HAP-1 (cell line): ENCODE data around the gene CHCHD6.
A peak's percentile ranks its signal among the peaks of the same experiment; 100 is the strongest.

Source experiments
- DNase-seq, 2 experiments: peaks; one replicate each; pipeline ENCODE4 v3.0.0-alpha.2; 2016 to 2020; ENCODE audit warnings: low spot score in 2 of 2
- H3K27me3 ChIP-seq: fragments of 250-450 bp; sonication (Bioruptor Pico); 2 replicates; pipeline ENCODE4 v1.5.1; 2020; ENCODE audit warnings: low read depth, mild to moderate bottlenecking, moderate library complexity
- H3K36me3 ChIP-seq: fragments of 250-450 bp; sonication (Bioruptor Pico); replicated peaks from 2 replicates; pipeline ENCODE4 v1.5.1; 2020; ENCODE audit warnings: mild to moderate bottlenecking
- H3K4me1 ChIP-seq: fragments of 250-450 bp; sonication (Bioruptor Pico); 2 replicates; pipeline ENCODE4 v1.5.1; 2020; ENCODE audit warnings: mild to moderate bottlenecking
- H3K4me3 ChIP-seq: fragments of 250-450 bp; sonication (Bioruptor Pico); 2 replicates; pipeline ENCODE4 v1.5.1; 2020; ENCODE audit warnings: mild to moderate bottlenecking, moderate library complexity
- H3K9me3 ChIP-seq: fragments of 250-450 bp; sonication (Bioruptor Pico); 2 replicates; pipeline ENCODE4 v1.5.1; 2020; ENCODE audit warnings: mild to moderate bottlenecking, moderate library complexity
- in situ Hi-C: fragments of 300-500 bp; cut with MboI; formaldehyde crosslinking; loops from 3 replicates; pipeline ENCODE4 v1.14.3; 2020; ENCODE audit warnings: low sequenced_read_pairs, inconsistent platforms, mixed read lengths

CHCHD6 gene

DNA sequence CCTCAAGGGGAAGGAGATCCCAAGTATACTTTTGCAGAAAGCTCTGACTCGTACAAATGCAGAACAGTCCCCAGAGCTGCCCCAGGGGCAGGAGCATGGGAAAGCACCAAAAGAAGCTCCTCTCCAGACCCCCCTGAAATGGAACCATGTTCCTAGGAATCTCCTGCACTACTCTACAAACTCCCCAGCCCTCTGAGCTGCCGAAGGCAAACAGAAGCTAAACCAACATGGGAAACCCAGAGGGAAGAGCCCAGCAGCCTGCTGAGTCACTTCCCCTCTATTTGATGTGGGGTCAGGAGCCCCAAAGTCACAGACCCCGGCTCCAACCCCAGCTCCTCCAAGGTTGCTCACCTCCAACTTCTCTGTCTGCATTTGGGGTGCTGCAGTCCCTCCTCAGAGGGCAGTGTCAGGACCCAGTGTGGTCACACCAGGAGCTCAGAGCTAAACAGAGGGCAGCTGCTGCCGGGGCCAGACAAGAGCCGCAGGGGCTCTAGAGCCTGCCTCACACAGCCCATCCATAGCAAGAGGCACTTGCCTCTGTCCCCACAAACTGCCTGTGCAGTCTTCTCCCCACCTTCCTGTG is 275.1 kb downstream of the CHCHD6 start:
- Histone ChIP-seq H3K4me3 (no peak overlapping the region), H3K4me1 (peaks cover 5% of the 10 kb centered on the region; the same call in 1 of the 2 replicates), H3K36me3 (no peaks in the 10 kb centered on the region), H3K27me3 (peaks cover 7% of the 10 kb centered on the region; the same call in 1 of the 2 replicates), H3K9me3 (peaks cover 8% of the 10 kb centered on the region)
- in situ Hi-C loops = no loop called here
- no peak for DNase-seq

- H3K9me3 ChIP-seq = peaks cover 2% of the 10 kb centered on the region; the same call in 1 of the 2 replicates
- no peak overlapping the region for H3K4me3 ChIP-seq
- no peaks in the 10 kb centered on the region for H3K36me3 ChIP-seq
- H3K4me1 ChIP-seq = peaks cover 5% of the 10 kb centered on the region; the same call in 1 of the 2 replicates
- DNase-seq = no peak
- in situ Hi-C loops = loop anchor here (10.0 kb wide), 2 partner anchors 226 to 474 kb away; no protein-coding TSS in a partner anchor
- peaks cover 7% of the 10 kb centered on the region; the same call in 1 of the 2 replicates for H3K27me3 ChIP-seq
Observed at GRCh38 chr3:126980266-126980811, 276.3 kb downstream of the CHCHD6 start.

- H3K27me3 ChIP-seq = peaks cover 7% of the 10 kb centered on the region; the same call in 1 of the 2 replicates
- H3K9me3 ChIP-seq = no peaks in the 10 kb centered on the region
- peak overlapping the region; percentile 33 for H3K4me3 ChIP-seq
- no peaks in the 10 kb centered on the region for H3K36me3 ChIP-seq
- in situ Hi-C loops = loop anchor here (10.0 kb wide), 2 partner anchors 227 to 473 kb away; no protein-coding TSS in a partner anchor
- no peak for DNase-seq
- peaks cover 5% of the 10 kb centered on the region; the same call in 1 of the 2 replicates for H3K4me1 ChIP-seq
Observed at GRCh38 chr3:126982126-126982470, 278.1 kb downstream of the CHCHD6 start.

DNA sequence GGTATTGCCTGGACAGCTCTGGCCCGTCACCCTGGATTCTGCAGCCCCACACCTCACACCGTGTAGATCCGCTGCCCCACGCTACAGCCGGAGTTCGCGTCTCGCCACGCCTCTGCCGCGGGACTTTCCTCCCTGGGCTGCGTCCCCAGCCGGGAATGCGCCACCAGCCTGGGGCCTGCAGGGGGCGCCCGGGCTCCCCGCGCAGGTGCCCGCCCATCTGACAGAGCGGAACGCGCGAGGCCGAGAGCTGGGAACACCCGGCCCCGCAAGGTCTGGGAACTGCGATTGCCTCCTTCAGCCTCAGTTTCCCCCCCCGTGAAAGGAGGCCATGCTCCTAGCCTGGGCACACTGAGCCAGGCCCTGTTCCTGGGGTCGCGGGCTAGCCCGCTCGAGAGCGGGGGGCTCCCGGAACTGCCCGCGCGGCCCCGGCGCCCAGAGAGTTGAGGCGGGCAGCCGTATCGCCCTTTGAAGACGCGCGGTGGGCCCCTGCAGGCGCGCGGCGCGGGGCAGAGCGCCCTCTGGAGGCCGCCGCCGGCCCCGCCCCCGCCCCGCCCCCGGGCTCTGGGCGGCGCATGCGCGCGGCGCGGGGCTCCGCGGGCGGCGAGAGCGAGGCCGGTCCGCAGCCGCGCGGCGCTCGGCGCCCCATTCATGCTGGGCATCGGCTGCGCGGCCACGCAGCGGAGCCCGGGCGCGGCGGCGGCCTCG is 278.6 kb downstream of the CHCHD6 start, which contains the start of gene PLXNA1:
PLXNA1 (plus strand) TSS at position 645 of the 705 bp plus-strand sequence. CDS start 5,479 bp downstream, outside the sequence.
- no peaks in the 10 kb centered on the region for H3K36me3 ChIP-seq
- H3K27me3 ChIP-seq = peaks cover 7% of the 10 kb centered on the region; the same call in 1 of the 2 replicates
- peaks cover 5% of the 10 kb centered on the region; the same call in 1 of the 2 replicates for H3K4me1 ChIP-seq
- H3K9me3 ChIP-seq = no peaks in the 10 kb centered on the region
- peak within 1 kb of the TSS; percentile 66 for H3K4me3 ChIP-seq
- peak; percentile 60 to 78 for DNase-seq
- in situ Hi-C loops = loop anchor here (10.0 kb wide), 2 partner anchors 228 to 472 kb away; no protein-coding TSS in a partner anchor

DNA sequence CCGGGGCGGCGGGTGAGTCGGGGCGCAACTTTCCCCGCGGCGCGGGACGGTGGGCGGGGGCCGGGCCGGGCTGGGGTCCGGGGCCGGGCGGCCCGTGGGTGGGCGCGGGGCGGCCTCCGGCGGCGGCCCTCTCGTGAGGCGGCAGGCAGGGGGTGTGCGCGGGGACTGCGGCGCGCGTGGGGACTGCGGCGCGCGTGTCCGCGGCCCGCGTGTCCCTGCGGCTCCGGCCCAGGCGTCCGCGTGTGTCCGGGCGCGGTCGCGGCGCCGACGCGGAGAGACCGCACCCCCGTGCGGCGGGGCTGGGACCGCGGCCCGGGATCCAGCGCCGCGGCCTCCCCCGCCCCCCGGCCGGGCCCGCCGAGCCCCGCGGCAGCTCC is 279.2 kb downstream of the CHCHD6 start:
- DNase-seq = no peak
- Histone ChIP-seq H3K4me3 (peak overlapping the region; percentile 66; the same call in 1 of the 2 replicates), H3K36me3 (no peaks in the 10 kb centered on the region), H3K4me1 (peaks cover 5% of the 10 kb centered on the region; the same call in 1 of the 2 replicates), H3K9me3 (no peaks in the 10 kb centered on the region), H3K27me3 (peaks cover 7% of the 10 kb centered on the region; the same call in 1 of the 2 replicates)
- in situ Hi-C loops = loop anchor here (10.0 kb wide), 2 partner anchors 228 to 472 kb away; no protein-coding TSS in a partner anchor

DNA sequence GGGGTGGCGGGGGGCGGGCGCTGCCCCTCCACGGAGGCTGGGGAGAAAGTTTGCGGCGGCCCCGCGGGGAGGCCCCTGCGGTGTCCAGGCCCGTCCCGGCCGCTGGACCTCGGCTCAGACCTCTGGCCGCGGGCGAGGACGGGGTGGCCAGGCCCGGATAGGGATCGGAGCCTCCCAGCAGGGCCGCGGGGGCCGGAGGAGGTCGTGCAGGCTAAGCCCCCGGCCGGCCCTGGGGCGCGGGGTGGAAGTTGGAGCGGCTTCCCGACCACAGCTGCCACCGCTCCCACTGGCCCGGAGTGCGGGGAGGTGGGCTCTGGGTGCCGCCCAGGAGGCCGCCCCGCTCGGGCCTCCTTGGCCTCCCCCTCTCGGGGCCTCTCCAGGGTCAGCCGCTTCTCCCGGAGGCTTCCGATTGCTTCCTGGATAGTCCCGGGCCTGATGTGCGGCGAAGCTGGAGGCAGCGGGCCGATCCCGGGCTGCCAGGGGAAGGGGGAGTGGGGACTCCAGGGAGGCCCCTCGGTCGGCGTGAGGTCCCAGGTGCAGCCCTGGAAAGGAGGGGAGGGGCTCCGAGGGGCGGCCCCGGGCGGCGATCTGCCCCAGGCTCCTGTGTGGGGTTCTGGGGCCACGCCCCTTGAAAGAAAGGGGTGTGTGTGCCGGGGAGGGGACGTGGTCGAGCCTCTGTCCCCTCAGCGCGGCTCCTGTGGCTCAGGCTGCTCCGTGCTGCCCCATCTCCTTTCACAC is 279.8 kb downstream of the CHCHD6 start:
- peaks cover 5% of the 10 kb centered on the region; the same call in 1 of the 2 replicates for H3K4me1 ChIP-seq
- H3K9me3 ChIP-seq = no peaks in the 10 kb centered on the region
- in situ Hi-C loops = loop anchor here (10.0 kb wide), 2 partner anchors 229 to 471 kb away; no protein-coding TSS in a partner anchor
- peak in 1 of 2 experiments; percentile 56 for DNase-seq
- peaks cover 7% of the 10 kb centered on the region; the same call in 1 of the 2 replicates for H3K27me3 ChIP-seq
- peak overlapping the region; percentile 66 for H3K4me3 ChIP-seq
- no peaks in the 10 kb centered on the region; the same call in 1 of the 2 replicates for H3K36me3 ChIP-seq

- H3K4me1 ChIP-seq = peaks cover 5% of the 10 kb centered on the region; the same call in 1 of the 2 replicates
- no peaks in the 10 kb centered on the region for H3K9me3 ChIP-seq
- H3K27me3 ChIP-seq = peaks cover under 1% of the 10 kb centered on the region; the same call in 1 of the 2 replicates
- DNase-seq = no peak
- peak overlapping the region; percentile 66 for H3K4me3 ChIP-seq
- peaks cover 6% of the 10 kb centered on the region for H3K36me3 ChIP-seq
- in situ Hi-C loops = loop anchor here (10.0 kb wide), 2 partner anchors 230 to 470 kb away; no protein-coding TSS in a partner anchor
Observed at GRCh38 chr3:126984391-126985131, 280.5 kb downstream of the CHCHD6 start.

GRCh38 chr3:126985132-126985985 is 281.3 kb downstream of the CHCHD6 start:
- DNase-seq = no peak
- H3K36me3 ChIP-seq = peaks cover 14% of the 10 kb centered on the region
- no peaks in the 10 kb centered on the region for H3K27me3 ChIP-seq
- in situ Hi-C loops = loop anchor here (10.0 kb wide), 2 partner anchors 231 to 469 kb away; no protein-coding TSS in a partner anchor
- no peaks in the 10 kb centered on the region for H3K9me3 ChIP-seq
- H3K4me1 ChIP-seq = peaks cover 5% of the 10 kb centered on the region; the same call in 1 of the 2 replicates
- no peak overlapping the region for H3K4me3 ChIP-seq

DNA sequence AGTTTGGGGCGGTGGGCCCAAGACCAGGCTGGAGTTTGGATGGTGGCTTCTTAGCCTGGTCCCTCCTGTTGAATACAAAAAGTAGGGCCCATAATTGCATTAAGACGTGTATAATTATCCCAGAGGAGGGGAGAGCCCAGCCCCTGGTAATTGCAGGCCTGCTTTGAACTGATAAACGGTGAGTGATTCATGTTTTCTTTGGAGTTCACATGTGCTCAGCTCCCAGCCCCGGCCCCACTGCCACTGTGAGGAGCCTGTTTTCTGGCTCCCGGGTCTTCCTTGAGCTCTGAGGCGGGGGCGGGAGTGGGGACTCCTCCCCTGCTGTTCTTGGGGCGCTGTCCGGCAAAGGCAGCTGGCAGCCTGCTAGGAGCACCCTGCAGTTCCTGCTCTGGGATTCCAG is 282.0 kb downstream of the CHCHD6 start:
- in situ Hi-C loops = loop anchor here (10.0 kb wide), 2 partner anchors 231 to 469 kb away; no protein-coding TSS in a partner anchor
- no peak overlapping the region for H3K4me3 ChIP-seq
- no peaks in the 10 kb centered on the region for H3K27me3 ChIP-seq
- no peak for DNase-seq
- no peaks in the 10 kb centered on the region for H3K9me3 ChIP-seq
- peaks cover 19% of the 10 kb centered on the region for H3K36me3 ChIP-seq
- H3K4me1 ChIP-seq = peaks cover 5% of the 10 kb centered on the region; the same call in 1 of the 2 replicates

DNA sequence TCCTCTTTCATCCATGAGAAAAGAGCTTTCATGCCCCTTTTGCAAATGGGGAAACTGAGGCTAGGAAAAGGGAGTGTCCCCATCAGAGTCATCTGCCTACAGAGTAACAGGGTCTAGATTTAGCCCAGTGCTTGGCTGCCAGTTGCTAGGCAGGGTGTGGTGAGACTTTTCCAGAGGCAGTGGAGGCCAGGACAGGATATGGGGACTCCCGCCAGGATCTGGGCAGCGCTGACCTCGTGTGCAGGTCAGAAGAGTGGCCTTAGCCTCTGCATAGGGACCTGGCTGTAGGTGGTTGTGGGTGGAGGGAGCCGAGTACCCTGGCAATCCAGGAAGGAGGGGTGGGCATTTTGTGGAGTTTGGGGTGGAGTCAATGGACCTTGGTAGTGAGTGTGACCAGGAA is 283.1 kb downstream of the CHCHD6 start:
- H3K4me1 ChIP-seq = peaks cover 3% of the 10 kb centered on the region; the same call in 1 of the 2 replicates
- no peaks in the 10 kb centered on the region for H3K9me3 ChIP-seq
- no peaks in the 10 kb centered on the region for H3K27me3 ChIP-seq
- H3K36me3 ChIP-seq = peaks cover 22% of the 10 kb centered on the region
- DNase-seq = no peak
- no peak overlapping the region for H3K4me3 ChIP-seq
- in situ Hi-C loops = loop anchor here (10.0 kb wide), 2 partner anchors 232 to 468 kb away; no protein-coding TSS in a partner anchor

DNA sequence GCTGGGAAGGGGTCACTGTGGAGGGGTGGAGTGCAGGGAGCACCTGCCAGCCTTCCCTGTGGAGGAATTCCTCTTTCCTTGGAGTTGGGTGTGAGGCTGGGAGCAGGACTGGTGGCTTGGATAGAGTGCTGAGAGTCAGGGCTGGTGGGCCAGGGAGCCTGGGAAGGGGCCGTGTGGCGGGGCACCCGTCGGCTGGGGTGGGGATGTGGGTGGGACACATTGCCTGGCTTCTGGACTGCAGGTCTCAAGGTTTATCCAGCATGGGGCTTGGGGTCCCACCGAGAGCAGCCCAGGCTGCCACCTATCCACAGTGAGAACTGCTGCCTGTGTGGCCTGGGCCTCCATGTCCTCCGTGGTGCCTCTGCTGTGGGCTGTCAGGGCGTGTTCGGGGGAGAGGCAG is 283.6 kb downstream of the CHCHD6 start:
- Histone ChIP-seq H3K36me3 (peaks cover 22% of the 10 kb centered on the region), H3K4me3 (no peak overlapping the region), H3K9me3 (no peaks in the 10 kb centered on the region), H3K27me3 (no peaks in the 10 kb centered on the region), H3K4me1 (no peaks in the 10 kb centered on the region; the same call in 1 of the 2 replicates)
- in situ Hi-C loops = loop anchor here (10.0 kb wide), 2 partner anchors 233 to 467 kb away; no protein-coding TSS in a partner anchor
- DNase-seq = no peak
